Middle frontal gyrus (tissue), 1 donor: Measurements from ENCODE around the gene RHBDD1.

Experiments used
- DNase-seq: peaks from one replicate; pipeline ENCODE4 v3.0.0-alpha.2; 2015; ENCODE audit warnings: low spot score; ENCODE audit errors: extremely low spot score

Gene RHBDD1

GRCh38 chr2:226910384-226910783 is 74.5 kb downstream of the RHBDD1 start:
- no peak for DNase-seq

DNA sequence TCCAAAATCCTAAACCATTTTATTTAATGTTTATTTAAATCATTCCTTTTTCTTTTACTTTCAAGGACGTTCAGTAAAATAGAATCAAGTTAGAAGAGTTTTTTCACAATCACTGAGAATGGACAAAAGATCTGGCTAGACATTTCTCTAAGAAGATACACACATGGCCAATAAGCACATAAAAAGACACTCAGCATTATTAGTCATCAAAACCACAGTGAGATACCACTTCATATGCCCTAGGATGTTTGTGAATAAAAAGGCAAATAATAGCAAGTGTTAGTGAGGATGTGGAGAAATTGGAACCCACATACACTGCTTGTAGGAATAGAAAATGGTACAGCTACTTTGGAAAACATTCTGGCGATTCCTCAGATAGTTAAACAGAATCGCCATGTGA is 76.1 kb downstream of the RHBDD1 start:
- DNase-seq: no peak

DNA sequence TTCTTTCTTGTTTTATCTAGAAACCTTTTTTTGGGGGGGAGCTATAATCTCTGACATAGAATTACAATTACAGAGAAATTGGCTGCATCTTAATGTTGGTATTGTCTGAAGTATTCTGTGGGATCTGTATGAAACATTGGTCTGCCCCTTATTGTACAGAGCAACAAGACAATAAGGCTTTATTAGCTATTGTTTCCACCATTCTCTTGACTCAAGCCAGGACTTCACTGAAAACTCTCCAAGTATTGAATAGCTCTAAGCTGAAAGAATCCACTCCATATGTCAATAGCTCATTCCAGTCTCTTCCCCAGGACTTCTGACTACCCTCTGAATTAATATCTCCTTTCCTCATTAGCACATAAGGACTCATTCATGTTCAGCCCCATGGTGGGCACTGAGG is 77.8 kb downstream of the RHBDD1 start:
- DNase-seq: no peak

- DNase-seq: no peak
Measured at GRCh38 chr2:226915846-226916360, 80.0 kb downstream of the RHBDD1 start.

GRCh38 chr2:226916669-226917068 is 80.8 kb downstream of the RHBDD1 start:
- no peak for DNase-seq

DNA sequence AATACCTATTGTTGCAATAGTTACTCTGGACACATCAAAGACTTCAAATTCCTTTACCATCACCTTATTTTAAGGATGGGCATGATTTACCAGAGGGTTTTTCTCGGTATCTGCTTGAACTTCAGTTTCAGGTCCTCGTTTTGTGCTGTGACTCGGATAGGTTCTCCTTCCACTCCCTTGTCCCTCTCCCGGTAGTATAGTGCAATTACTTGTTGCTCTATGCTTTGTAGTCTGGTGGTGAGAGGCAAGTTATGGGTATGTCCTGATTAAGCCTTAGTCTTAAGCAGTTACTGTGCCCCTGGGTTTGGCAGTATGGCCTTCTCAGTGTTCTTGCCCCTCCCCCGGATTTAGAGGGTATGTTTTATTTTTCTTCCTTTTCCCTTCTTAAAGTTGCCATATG is 96.6 kb downstream of the RHBDD1 start:
- DNase-seq: no peak

- DNase-seq: no peak
Measured at GRCh38 chr2:226934546-226935201, 98.8 kb downstream of the RHBDD1 start.

DNA sequence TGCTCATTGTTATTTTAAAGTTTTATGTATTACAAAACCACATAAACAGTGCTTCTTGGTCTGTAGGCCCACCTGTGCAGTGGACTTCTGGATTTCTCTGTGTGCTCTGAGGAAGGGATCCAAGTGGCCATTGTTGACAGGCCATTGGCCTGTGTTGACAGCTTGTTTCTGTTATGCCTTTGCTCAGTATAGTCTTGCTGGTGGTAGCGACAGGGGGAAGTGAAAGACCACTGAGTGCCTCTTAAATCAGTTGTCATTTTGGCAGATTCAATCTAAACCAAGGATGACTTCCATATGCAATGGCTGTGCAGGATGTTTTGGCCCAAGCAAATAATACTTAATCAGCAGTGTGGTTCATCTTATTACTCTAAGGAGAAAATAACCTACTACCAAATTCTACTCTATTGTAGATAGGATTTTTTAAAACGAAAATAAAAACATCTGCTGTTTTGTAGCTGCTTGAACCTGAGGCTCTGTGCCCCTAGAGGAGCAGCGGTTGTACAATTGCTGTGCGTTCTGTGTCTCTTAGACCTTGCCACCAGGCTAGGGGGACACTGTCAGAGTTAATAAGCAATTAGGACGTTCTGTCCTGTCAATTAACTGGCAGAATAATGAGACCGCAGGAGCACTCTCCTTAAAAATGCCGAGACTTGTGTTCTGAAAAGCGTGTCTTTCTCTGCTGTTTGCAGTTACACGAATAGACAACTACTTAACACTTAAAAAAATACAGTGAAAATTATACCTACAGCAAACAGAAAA is 108.2 kb downstream of the RHBDD1 start:
- DNase-seq: no peak

- DNase-seq: no peak
Measured at GRCh38 chr2:226953206-226953605, 117.4 kb downstream of the RHBDD1 start.

DNA sequence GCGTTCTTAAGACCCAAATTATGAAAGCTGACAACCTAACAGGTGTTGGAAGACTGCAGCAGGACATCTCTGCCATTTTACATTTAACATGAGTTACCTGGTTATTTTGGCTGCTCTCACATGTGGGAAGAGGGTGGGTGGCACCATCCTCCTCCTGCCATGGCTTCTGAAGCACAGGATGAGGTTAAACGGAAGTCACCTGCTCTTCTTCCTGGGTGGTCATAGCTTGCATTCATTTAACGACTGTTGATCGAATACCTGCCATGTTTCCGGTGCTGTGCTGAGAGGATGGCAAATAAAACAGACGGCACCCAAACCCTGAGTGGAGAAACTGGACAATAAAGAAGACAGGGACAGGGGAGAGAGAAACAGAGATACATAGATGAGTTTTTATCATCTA is 118.0 kb downstream of the RHBDD1 start:
- no peak for DNase-seq

GRCh38 chr2:226956659-226957058 is 120.8 kb downstream of the RHBDD1 start:
- no peak for DNase-seq

- no peak for DNase-seq
Measured at GRCh38 chr2:226959418-226959817, 123.6 kb downstream of the RHBDD1 start.

DNA sequence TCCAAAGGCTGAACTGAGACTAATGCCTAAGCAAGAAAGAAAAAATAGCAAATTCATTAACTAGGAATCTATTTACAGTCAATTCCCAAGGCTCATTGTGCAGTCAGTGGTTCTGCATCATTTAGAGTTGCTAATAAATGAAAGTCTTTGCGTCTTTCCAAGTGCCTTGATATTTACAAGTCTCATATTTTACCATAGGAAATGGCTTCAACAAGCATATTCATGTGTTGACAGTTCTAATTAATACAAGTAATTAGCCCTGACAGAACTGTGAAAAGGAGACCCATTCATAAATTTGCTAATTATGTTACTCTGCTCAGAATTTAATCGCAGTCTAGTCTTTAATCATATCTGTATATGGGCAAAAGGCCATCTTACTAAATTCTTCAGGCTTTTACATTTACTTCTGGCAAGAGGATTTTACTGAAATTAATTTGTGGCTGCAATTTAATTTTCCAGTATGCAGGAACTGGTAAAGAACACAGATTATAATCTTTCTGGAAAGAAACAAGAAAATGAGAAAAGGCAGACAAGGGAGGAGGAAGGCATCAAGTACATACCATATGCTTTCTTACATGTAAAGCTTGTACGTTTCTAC is 126.4 kb downstream of the RHBDD1 start:
- DNase-seq: no peak

DNA sequence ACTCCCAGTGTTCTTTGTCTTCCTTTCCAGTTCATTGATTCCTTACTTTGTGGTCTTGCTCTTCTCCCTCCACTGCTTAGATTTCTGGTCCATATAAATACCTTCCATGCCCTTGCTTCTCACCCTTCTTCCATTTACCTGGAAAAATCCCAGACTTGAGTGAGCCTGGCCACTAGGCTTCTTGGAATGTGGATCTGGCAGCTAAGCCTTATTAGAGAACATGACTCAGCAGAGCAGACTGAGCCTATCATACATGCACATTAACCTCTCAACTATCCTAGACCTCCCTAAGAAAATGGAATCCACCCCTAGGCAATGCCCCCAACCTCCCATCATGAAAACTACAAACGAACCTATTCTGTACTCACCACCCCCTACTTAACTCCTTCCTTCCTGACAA is 127.7 kb downstream of the RHBDD1 start:
- DNase-seq: no peak

DNA sequence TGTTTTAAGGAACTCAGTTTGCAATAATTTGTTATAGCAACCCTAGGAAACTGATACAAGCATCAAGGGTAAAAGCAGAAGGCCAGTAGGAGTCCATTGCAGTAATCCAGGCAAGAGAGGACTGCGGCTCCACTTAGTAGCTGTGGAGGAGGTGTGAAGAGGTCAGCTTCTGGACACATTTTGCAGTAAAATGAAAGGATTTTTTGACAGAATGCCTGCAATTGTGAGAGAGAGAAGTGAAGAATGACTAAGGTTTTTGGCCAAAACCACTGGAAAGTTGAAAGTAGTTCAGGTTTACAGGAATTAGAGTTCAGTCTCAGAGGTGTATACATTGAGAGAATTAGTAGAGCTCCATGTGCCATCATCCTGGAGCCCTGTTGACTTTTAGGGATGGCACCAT is 129.5 kb downstream of the RHBDD1 start:
- no peak for DNase-seq

DNA sequence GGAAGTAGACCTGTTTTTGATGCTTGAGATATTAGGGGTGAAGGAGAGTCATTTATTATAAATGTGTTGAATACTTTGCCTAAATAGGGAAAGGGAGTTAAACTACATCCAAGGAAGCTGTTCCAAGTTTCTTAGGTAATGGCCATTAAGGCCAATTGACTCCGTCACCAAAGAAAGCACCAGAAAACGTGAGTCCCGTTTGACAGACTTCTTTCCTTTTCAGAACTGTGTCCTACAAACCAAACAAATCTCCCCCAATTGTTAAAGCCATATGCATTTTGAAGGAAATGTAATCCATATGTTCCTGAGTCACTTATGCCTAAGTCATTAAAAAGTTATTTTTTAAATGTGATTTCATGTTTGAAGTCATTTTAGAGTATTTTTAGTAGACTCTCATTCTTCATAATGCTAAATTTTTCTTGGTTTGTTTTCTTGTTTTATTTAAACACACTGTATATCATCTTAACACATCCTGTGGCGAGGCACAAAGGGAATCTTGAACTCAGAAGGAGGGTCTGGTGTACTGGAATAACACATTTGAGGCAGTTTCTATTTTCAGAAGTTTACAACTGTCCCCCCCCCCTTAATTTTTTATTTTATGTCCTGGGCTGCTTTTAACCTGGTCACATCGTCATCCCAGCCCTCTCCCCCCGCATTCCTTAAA is 133.7 kb downstream of the RHBDD1 start:
- DNase-seq: no peak

DNA sequence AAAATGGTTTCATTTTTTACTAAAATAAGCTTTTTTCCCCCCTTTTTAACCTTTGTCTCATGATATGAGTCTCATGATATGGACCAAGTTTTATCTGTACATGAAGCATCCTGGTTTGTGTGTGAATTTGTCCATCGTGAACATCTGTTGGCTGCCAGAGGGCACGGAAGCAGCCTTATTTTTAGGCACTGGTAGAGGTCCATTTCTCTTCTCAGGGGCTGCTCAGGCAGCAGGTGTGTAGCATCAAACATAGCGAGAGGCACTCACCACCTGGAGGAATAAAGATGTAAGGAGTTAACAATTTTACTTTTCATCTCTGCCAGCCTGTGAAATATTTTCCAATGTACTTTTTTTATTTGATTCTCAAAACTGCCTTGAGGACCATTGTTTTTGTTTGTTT is 134.5 kb downstream of the RHBDD1 start:
- DNase-seq: no peak

GRCh38 chr2:226971084-226971483 is 135.2 kb downstream of the RHBDD1 start:
- no peak for DNase-seq

GRCh38 chr2:226971770-226972169 is 135.9 kb downstream of the RHBDD1 start:
- no peak for DNase-seq

GRCh38 chr2:226973816-226974215 is 138.0 kb downstream of the RHBDD1 start:
- DNase-seq: no peak

DNA sequence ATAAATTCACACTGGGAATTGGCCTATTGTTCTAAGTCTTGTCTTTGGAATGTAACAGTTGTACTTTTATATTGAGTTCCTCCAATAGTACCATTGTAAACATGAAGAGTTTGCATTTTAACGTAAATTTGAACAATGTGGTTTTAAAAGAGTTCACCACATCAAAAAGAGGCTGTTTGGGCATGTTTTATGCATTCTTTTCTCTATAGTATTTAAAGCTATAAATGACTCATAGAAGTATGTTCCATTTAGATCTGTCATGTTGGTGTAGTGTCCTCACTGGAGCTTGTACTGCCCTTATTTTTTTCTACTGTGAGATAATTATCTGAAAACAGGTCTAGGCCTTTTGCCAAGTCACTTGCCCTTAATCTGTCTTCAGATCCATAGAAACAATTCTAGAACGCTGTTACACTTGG is 141.9 kb downstream of the RHBDD1 start:
- no peak for DNase-seq

DNA sequence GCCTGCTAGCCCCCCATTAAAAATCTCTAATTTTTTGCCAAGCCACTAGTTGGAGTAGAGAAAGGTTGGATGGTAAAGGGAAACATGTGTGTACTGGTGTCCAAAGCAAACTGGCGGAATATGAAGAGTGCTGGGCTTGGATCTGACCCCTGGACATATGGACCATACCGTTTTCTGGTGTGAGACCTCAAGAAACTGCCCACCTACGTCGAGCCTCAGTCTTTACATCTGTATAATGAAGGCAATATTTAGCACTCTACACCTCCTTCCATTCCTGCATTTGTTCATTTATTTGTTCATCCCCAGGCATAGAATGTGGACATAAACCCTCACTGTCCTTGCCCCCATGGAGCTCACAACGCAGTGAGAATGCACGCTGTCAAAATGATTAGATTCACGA is 142.4 kb downstream of the RHBDD1 start:
- DNase-seq: no peak
